GM19351 (cell line): ENCODE data around the gene MED13L.
"Not testable (repeated sequence)": the region's sequence is repeated elsewhere in the genome, so short reads cannot be mapped to it uniquely, and the experiment has no call there.

Experiments used
- ATAC-seq: cut with Tn5 transposase; IDR thresholded peaks from one replicate; pipeline ENCODE4 v1.9.1; 2021; ENCODE audit warnings: mild to moderate bottlenecking, moderate library complexity; ENCODE audit not compliant: unreplicated experiment

The MED13L gene

DNA sequence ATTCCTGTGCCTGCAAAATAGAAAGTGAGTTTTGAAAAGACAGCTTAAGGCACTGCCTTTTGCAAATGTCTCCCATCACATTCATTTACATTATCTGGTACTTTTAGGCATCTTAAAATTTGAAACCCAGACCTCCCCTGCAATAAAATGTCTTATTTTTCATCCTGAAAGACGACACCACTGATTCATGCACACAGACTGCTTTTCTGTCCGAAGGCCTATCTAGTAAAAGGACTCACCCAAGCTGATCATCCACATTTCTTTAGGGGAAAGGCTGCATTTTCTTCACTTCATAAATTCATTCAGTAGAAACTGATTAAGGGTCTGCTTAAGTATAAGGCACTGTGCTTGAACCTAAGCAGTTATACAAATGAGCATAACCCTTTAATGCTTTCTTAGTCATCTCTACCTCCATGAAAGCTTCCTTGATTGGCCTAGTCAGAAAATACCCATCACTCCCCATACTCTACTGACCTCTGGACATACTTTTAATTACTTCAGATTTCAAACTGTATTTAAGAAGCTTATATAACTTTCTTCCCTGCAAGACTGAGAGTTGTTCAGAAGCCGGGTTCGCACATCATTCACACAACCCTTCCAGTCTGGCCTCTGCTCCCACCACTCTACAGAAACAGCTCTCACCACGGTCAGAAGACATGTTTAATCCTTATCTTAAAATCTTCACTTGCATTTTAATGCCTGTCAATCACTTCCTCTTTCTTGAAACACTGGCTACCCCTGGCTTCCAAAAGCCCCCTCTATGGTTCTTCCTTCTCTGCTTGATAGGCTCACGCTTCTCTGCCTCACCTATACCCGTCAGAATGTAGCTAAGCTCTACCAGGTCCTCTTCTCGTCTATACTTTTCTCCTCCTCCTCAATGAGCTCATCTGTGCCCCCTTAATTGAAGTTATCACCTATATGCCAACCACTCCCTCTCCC is 288.6 kb downstream of the MED13L start:
- ATAC-seq: no peak

DNA sequence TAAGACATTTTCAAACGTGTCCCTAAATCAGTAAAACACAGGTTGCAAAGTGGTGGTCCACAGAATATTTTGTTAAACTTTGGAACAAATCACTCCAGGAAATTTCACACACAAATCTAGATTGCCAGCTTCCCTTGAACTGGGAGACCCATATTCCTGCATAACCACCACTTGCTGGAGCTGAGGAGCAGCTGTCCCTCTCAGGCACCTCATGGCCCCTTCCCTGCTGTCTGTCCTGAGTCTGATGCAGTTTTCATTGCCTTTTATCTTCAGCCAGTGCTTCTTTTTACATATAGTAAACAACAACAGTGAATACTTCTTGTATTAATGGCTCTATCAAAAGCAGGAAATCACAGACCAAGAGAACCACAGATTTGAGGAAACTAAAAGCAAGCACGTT is 289.3 kb downstream of the MED13L start:
- ATAC-seq: no peak

GRCh38 chr12:115984616-115985015 is 292.9 kb downstream of the MED13L start:
- no peak for ATAC-seq

GRCh38 chr12:115983226-115983798 is 294.2 kb downstream of the MED13L start:
- ATAC-seq: no peak

- ATAC-seq: no peak
Measured at GRCh38 chr12:115980339-115980738, 297.2 kb downstream of the MED13L start.

- no peak for ATAC-seq
Measured at GRCh38 chr12:115979851-115980250, 297.6 kb downstream of the MED13L start.

DNA sequence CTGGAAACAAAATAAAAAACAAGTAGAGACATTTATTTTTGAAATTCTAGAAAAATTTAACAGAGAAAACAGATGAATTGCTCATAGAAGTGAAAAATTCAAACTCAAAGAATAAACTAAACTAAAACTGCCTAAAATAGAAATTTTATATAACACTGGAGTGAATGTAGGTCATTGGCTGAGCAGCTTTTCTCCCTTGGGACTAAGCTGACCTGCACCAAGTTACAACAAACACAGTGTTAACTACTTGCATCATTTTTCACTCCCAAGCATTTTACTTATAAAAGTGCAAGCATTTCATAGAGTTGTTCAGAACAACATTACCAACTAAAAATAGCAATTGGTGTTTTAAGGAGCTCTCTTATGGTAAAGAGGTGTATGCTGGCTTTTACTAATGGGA is 298.1 kb downstream of the MED13L start:
- ATAC-seq: no peak

DNA sequence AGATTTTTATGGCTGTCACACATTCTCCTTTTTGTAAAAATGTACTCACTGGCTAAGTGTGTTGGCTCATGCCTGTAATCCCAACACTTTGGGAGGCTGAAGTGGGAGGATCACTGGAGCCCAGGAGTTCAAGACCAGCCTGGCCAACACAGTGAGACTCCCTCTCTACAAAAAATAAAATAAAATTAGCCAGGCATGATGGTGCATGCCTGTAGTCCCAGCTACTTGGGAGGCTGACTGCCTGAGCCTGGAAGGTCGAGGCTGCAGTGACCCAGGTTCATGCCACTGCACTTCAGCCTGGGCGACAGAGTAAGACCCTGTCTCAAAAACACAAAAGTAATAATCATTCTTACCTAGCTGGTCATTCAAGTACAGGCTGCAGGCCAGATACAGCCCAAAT is 300.7 kb downstream of the MED13L start:
- not testable (repeated sequence) for ATAC-seq

DNA sequence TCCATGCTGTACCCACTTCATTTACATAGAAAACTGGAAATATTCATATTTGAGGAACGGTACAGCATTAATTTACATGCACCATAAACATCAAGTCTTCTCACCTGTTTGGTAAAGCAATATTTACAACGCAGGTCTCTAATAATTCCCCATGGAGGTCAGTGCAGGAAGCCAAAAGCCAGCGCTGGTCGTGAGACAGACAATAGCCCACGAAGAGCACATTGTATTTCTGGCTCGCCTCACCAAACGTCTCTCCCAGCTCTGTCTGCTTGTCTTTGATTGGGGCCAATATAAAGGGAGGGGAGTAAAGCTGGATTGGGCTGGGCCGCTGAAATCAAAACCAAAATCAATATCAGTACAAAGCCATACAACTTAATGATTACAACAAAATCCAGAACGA is 302.1 kb downstream of the MED13L start:
- ATAC-seq: no peak

DNA sequence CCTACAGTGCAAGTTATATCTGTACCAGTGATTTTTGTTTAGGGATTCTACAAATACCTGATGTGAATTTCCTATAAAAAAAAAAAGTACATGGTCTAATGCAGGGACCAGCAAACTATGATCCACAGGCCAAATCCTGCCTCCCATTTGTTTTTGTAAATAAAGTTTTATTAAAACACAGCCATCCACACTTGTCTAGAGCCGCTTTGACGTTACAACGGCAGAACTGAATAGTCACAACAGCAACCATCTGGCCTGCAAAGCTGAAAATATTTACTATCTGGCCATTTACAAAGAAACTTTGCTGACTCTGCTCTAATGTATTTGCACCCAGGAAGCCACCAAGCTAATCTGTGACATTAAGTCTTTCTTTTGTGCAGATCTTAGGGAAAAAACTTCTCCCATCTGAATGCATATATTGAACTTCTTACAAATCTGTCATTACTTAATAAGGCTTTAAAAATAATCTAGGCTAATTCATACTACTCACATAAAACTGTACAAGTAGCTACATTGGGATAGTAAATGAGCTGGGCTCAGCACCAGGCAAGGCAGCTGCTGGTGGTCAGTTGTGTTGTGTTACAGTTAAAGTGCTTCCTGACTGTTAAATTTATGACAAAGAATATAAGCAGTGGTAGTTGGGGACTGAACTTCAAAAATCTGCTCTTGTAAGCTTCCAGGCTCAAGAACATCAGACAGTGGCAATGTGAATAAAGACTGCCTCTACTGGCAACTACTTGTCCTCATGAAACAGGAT is 303.3 kb downstream of the MED13L start:
- no peak for ATAC-seq

DNA sequence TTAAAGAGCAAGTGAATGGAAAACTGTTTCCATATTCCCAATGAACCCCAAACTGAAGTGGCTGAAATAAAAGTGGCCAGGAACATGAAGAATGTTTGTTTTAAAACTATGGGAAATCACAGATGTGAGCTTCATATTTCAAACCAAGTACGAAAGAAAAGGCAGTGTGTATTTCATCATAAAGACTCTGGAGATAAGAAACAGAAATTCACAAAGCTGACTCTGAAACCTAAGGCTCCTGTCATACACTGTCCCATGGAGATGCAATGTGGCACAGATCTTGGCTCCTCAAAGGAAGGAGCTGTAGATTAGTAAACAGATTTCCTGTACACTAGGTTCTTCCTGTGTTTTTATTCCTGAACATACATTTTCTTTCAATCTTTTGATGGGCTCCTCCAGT is 304.4 kb downstream of the MED13L start:
- ATAC-seq: no peak

- ATAC-seq: no peak
Measured at GRCh38 chr12:115972241-115972640, 305.3 kb downstream of the MED13L start.

- no peak for ATAC-seq
Measured at GRCh38 chr12:115968211-115968610, 309.3 kb downstream of the MED13L start.

DNA sequence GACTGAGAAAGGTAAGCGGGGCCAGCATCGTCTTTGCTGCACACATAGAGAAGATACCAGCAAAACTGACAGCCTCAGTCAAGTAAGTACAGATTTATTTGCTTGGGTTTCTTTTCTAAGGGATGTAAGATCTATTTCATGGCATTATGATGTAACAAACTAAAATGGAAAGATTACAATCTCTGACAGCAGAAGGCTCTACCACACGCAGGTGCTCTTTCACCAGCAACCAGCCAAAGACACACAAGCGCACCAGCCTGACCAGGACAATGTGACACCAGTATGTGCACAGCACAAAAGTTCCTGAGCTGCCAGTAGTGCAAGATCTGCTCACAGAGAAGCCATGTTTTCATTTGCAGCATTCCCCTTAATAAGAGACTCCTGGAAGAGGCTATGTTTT is 311.1 kb downstream of the MED13L start:
- ATAC-seq: no peak

DNA sequence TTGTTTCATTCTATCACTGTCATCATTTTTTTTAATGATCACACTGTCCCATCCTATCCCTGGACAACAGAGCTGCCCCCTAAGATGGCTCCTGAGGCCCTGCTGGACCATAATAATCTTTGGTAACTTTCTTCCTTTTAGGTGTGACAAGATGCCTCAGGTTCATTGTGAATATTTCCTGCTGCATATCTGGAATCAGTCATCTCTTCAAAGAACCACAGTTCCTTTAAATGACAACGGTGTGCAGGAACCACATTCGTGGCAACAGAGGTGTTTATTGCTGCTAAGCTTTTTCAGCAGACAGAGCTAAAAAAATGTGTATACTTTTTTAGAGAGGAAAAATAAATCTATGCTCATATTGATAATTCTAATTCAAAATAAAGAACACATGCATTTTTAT is 312.9 kb downstream of the MED13L start:
- no peak for ATAC-seq

DNA sequence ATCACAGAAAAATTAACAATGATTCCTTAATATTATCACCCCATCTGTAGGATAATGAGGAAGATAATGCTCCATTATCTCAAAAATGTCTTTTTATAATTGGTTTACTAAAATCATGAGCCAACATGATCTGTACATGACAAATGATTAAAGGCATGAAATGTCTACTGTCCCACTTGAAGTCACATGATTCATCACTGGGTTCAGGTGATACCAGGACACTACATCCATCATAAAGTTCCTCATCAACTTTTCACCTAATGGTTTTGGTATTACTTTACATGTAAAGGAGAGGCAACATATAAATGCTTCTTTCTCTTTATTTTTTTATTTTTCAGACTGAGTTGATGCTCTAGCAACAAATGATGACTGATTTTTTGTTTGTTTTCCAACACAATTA is 313.3 kb downstream of the MED13L start:
- ATAC-seq: no peak

- no peak for ATAC-seq
Measured at GRCh38 chr12:115962216-115962615, 315.3 kb downstream of the MED13L start.

GRCh38 chr12:115960868-115961802 is 316.4 kb downstream of the MED13L start:
- no peak for ATAC-seq

GRCh38 chr12:115957686-115958290 is 319.7 kb downstream of the MED13L start:
- no peak for ATAC-seq

GRCh38 chr12:115956659-115957058 is 320.8 kb downstream of the MED13L start:
- no peak for ATAC-seq
